HEK293T (cell line): Measurements from ENCODE around the gene PERM1.

Experiments used
- BHLHE40 ChIP-seq: fragments of 450-650 bp; IDR thresholded peaks from 2 replicates; pipeline ENCODE4 v1.6.1; 2016; ENCODE audit warnings: mild to moderate bottlenecking, moderate library complexity, borderline replicate concordance
- CTBP1 ChIP-seq: fragments of 450-650 bp; IDR thresholded peaks from 2 replicates; pipeline ENCODE4 v1.6.1; 2016; ENCODE audit warnings: borderline replicate concordance
- ELF4 ChIP-seq: fragments of 450-650 bp; IDR thresholded peaks from 2 replicates; pipeline ENCODE4 v1.6.1; 2017; ENCODE audit warnings: antibody characterized with exemption
- LEF1 ChIP-seq: fragments of 450-650 bp; IDR thresholded peaks from 2 replicates; pipeline ENCODE4 v1.6.1; 2017; ENCODE audit warnings: mild to moderate bottlenecking, borderline replicate concordance
- NFRKB ChIP-seq: fragments of 450-650 bp; IDR thresholded peaks from 2 replicates; pipeline ENCODE4 v1.6.1; 2016; ENCODE audit warnings: mild to moderate bottlenecking, moderate library complexity
- SP1 ChIP-seq: fragments of 450-650 bp; IDR thresholded peaks from 2 replicates; pipeline ENCODE4 v1.6.1; 2017
- SUZ12 ChIP-seq: fragments of 450-650 bp; IDR thresholded peaks from 2 replicates; pipeline ENCODE4 v1.6.1; 2016; ENCODE audit warnings: mild to moderate bottlenecking
- ZNF384 ChIP-seq: fragments of 450-650 bp; IDR thresholded peaks from 2 replicates; pipeline ENCODE4 v1.6.1; 2016

DNA sequence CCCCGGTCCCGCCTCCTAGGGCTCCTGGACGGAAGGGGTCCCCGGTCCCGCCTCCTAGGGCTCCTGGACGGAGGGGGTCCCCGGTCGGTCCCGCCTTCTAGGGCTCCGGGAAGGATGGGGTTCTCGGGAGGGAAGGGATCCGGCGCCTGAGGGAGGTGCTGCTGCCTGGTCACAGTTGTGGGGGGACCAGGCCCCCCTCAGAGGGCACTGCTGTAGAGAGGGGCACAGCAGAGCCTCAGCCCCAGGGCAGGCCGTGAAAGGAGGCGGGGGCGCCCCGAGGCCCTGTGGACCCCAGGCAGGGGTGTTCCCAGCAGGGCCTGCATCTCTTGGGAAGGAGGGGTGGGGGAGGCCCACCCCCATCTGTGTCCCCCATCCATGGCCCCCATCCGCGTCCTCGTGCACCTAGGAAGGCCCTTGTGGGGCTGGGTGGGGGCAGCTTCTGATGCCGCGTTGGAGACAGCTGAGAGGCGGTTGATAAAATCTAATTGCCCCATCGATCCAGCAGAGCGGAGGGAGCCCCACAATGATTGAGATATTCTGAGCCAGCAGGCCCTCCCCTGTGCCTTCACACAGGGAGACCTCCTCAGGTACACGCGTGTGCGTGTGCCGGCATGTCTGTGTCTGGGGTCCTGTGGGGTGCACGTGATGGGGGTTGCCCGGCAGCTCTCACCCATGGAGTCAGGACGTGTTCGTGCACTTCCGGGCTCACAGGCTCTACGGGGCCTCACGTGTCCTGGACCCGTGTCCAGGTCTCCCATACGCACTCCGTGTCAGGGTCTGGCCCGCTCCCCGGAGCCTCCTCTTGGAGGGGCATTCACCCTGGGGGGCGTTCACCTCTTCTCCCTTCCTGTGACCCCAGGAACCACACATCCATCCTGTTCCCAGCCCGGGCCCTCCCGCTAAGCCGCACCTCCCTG is 45.3 kb downstream of the PERM1 start:
- TF ChIP-seq ZNF384 (no peak), LEF1 (no peak), NFRKB (no peak), SUZ12 (no peak), ELF4 (no peak), SP1 (no peak), CTBP1 (no peak), BHLHE40 (no peak)
